Kidney (tissue), 14 donors: Measurements from ENCODE around the gene ALMS1. TPM values are rescaled to one million over a fixed set of nuclear protein-coding genes. Genes with fewer than 3 reads are reported as not detected.
"Not testable (repeated sequence)": the region's sequence is repeated elsewhere in the genome, so short reads cannot be mapped to it uniquely, and the experiment has no call there.

Experiments
- DNase-seq, 5 donors: peaks; one replicate each; pipeline ENCODE4 v3.0.0-alpha.2; 2013 to 2020
- FAIRE-seq: peaks from 2 replicates; lab custom pipeline; 2012; peaks lifted over from hg19 to GRCh38; lab: Jason Lieb, UNC
- H3K27ac ChIP-seq, 2 donors: one replicate each; pipeline ENCODE4 v1.7.0; 2013; ENCODE audit warnings: low read depth in 2 of 2, low read length in 2 of 2, inconsistent platforms in 1 of 2
- H3K27me3 ChIP-seq: one replicate; pipeline ENCODE4 v1.7.1; 2013; ENCODE audit warnings: low read length, inconsistent platforms; ENCODE audit not compliant: control insufficient read depth, insufficient read depth
- H3K36me3 ChIP-seq, 3 donors: one replicate each; pipeline versions ENCODE4 v1.7.0 to v1.7.1; 2013; ENCODE audit warnings: low read length in 3 of 3, control low read depth in 1 of 3, inconsistent platforms in 1 of 3; ENCODE audit not compliant: insufficient read depth in 3 of 3, control insufficient read depth in 2 of 3
- H3K4me1 ChIP-seq, 3 donors: one replicate each; pipeline versions ENCODE4 v1.7.0 to v1.7.1; 2013; ENCODE audit warnings: low read length in 3 of 3, inconsistent platforms in 1 of 3, low read depth in 1 of 3; ENCODE audit not compliant: control insufficient read depth in 2 of 3, insufficient read depth in 2 of 3
- H3K4me3 ChIP-seq, 3 donors: one replicate each; pipeline versions ENCODE4 v1.7.0 to v1.8.1; 2013; ENCODE audit warnings: low read length in 3 of 3, control low read depth in 1 of 3, inconsistent platforms in 1 of 3
- H3K9ac ChIP-seq, 3 donors: one replicate each; pipeline versions ENCODE4 v1.7.0 to v1.7.1; 2013; ENCODE audit warnings: low read length in 3 of 3, control low read depth in 1 of 3, inconsistent platforms in 1 of 3
- H3K9me3 ChIP-seq, 3 donors: one replicate each; pipeline versions ENCODE4 v1.7.0 to v1.7.1; 2013; ENCODE audit warnings: low read length in 3 of 3, control low read depth in 1 of 3, inconsistent platforms in 1 of 3; ENCODE audit not compliant: control insufficient read depth in 2 of 3, insufficient read depth in 1 of 3
- intact Hi-C: fragments of 100-400 bp; cut with DNase I; formaldehyde crosslinking; loops from one replicate; pipeline ENCODE4 v1.11.1; 2022
- polyA plus RNA-seq: library from polyadenylated mRNA; stranded (reverse); fragments of 350-450 nt; fragmentation: Illumina TruSeq; extraction: RNeasy Lipid Tissue Mini Kit (QIAGEN cat#74804); gene quantifications from one replicate; pipeline ENCODE4 v1.2.3, GENCODE V29; 2014; ENCODE audit warnings: low read depth, low replicate concordance; ENCODE audit not compliant: insufficient read depth
- total RNA-seq: library from RNA; stranded (reverse); fragmentation: NEBNext Ultra II Directional; extraction: Animal tissue kit (Norgen Biotek cat#: 25700); gene quantifications from one replicate; pipeline ENCODE4 v1.2.1, GENCODE V29; 2021
- TF ChIP-seq, protein P1 (sequence below): IDR thresholded peaks from 3 replicates; pipeline ENCODE4 v1.5.1; 2012; ENCODE audit warnings: mild to moderate bottlenecking, moderate library complexity, borderline replicate concordance; ENCODE audit not compliant: insufficient read depth; ENCODE audit errors: extremely low read depth
- donor health status: control.
- donor health status: control.
- donor health status: control.
- donor health status: control.
- donor health status: control.
- donor health status: DM: yes; HTN: yes; CAD: no.
- donor health status: Normal renal cell carcinoma (clear cell type).

Gene ALMS1
- total and polyA plus RNA-seq, 2 donors from 2014 or later = 9.2 to 26.2 TPM

DNA sequence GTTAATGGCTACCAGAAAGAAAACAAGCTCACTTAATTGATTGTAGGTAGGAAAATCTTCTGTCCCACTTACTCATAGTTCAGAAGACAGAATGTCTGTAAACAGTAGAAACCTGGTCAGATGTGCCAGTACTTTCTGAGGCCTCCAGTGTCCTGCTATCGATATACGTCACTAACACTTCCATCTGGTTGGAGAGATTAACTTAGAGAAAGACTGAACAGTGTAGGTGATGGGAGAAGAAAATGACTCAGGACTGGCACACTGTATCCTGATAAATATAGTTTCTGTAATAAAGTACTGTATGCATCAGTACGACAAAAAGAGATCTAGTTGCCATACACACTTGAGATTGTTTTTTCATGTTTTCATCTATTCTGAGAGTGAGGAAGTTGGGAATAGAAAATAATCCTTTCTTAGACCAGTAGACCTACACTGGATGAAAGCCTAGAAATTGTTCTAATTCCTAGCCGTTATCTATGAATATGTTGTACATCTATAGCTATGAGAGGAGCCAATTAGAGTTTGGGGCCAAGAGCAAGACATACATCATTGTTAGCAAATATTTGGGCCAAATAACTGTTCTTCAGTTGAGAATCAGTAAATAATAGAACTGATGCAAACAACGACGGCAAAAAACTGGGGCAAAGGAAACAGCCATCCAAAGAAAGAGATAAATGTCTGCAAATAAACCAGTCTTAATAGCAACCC lies 150.7 kb downstream of the ALMS1 start:
- no peak for DNase-seq
- no peak overlapping the region for H3K9ac ChIP-seq
- no peak overlapping the region for H3K27ac ChIP-seq
- intact Hi-C loops = no loop called here
- H3K27me3 ChIP-seq = no peaks in the 10 kb centered on the region
- TF ChIP-seq, protein P1, sequence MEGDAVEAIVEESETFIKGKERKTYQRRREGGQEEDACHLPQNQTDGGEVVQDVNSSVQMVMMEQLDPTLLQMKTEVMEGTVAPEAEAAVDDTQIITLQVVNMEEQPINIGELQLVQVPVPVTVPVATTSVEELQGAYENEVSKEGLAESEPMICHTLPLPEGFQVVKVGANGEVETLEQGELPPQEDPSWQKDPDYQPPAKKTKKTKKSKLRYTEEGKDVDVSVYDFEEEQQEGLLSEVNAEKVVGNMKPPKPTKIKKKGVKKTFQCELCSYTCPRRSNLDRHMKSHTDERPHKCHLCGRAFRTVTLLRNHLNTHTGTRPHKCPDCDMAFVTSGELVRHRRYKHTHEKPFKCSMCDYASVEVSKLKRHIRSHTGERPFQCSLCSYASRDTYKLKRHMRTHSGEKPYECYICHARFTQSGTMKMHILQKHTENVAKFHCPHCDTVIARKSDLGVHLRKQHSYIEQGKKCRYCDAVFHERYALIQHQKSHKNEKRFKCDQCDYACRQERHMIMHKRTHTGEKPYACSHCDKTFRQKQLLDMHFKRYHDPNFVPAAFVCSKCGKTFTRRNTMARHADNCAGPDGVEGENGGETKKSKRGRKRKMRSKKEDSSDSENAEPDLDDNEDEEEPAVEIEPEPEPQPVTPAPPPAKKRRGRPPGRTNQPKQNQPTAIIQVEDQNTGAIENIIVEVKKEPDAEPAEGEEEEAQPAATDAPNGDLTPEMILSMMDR = no peak
- no peaks in the 10 kb centered on the region for H3K9me3 ChIP-seq
- H3K36me3 ChIP-seq = peaks cover 0 to 15% (median 2%) of the 10 kb centered on the region in 3 donors
- H3K4me3 ChIP-seq = no peak overlapping the region
- H3K4me1 ChIP-seq = no peaks in the 10 kb centered on the region
- no peak for FAIRE-seq

DNA sequence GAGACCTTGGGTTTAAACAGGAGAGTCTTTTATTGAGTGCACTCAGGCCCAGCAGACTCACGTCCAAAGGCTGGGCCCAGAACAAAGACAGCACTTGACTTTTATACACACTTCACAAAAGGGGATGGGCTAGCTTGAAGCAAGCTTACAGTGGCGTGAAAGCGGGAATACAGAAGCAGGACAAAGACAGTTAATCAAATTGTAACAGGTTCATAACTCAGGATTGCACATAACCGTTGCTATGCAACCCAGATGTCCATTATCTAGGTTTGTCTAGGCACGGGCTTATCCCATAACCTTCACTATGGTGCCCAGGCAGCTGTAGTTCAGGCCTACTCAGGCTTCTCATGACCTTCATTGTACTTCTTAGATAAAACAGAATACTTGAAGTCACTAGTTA lies 175.2 kb downstream of the ALMS1 start:
- H3K36me3 ChIP-seq, H3K9ac ChIP-seq, H3K4me3 ChIP-seq, DNase-seq, H3K27ac ChIP-seq, H3K27me3 ChIP-seq, intact Hi-C loops, H3K9me3 ChIP-seq, H3K4me1 ChIP-seq: not testable (repeated sequence)
- FAIRE-seq = peak; percentile 67

DNA sequence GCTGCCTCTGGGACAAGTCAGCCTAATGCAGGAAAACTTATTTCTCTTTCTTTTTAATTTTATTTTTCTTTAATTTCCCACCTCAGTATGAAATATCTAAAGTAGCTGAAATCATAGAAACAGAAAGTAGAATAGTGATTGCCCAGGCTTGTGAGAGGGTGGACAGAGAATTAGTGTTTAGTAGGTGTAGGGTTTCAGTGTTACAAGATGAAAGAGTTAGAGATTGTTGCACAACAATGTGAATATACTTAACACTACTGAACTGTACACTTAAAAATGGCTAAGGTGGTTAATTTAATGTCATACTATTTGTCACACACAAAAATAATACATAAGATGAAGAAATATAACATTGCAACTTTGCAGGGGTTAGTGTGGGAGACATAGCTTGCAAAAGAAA lies 175.8 kb downstream of the ALMS1 start:
- Histone ChIP-seq H3K4me3 (no peak overlapping the region), H3K4me1 (no peaks in the 10 kb centered on the region), H3K36me3 (peaks cover 0 to 3% (median 2%) of the 10 kb centered on the region in 3 donors), H3K9me3 (no peaks in the 10 kb centered on the region), H3K27me3 (no peaks in the 10 kb centered on the region), H3K27ac (no peak overlapping the region), H3K9ac (no peak overlapping the region)
- FAIRE-seq (no peak), DNase-seq (no peak)
- intact Hi-C loops = no loop called here
- TF ChIP-seq, protein P1 = no peak

DNA sequence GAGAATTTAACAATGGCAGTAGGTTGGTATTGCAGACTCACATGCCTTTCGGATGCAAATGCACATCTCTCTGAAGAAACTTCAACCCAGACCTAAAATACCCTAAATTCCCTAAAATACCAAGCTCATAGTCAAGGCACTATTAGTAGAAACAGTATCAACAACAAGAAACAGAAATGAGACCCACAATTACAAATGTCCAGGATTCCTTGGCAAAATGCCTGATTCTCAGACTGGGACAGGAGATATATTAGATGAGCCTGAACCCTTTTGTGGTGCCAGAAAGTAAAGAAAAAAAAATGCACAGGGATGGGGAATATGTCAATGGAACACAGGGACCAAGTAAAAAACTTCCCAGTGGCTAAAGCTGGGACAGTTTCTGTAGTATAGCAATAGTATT lies 179.3 kb downstream of the ALMS1 start:
- Histone ChIP-seq H3K27ac (no peak overlapping the region), H3K4me3 (no peak overlapping the region), H3K4me1 (no peaks in the 10 kb centered on the region), H3K9ac (no peak overlapping the region), H3K36me3 (no peaks in the 10 kb centered on the region), H3K9me3 (no peaks in the 10 kb centered on the region), H3K27me3 (no peaks in the 10 kb centered on the region)
- DNase-seq (no peak), FAIRE-seq (no peak)
- TF ChIP-seq, protein P1 = no peak
- intact Hi-C loops = no loop called here
